ENCODE measurements around the gene MAPK11.

The MAPK11 gene

DNA sequence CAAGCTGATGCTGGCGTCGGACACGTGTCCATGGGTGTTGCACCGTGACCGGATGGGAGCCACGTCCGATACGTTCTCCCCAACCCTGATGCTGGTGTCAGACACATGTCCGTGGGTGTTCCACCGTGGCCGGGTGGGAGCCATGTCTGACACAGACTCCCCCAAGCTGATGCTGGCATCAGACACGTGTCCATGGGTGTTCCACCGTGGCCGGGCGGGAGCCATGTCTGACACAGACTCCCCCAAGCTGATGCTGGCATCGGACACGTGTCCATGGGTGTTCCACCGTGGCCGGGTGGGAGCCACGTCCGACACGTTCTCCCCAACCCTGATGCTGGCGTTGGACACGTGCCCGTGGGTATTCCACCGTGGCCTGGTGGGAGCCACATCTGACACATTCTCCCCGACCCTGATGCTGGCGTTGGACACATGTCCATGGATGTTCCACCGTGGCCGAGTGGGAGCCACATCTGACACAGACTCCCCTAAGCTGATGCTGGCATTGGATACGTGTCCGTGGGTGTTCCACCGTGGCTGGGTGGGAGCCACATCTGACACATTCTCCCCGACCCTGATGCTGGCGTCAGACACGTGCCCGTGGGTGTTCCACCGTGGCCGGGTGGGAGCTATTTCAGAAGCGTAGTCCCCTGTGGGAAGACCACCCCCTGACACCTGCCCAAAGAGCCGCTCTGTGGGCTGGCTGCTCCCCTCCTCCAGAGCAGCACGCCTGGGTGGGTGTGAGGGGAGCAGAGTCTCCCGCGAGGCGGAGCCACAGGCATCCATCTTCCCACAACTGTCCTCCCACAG is 49.4 kb downstream of the MAPK11 start:
- DNase-seq, result no peak

GRCh38 chr22:50219800-50220602 is 50.2 kb downstream of the MAPK11 start:
- no peak for DNase-seq

DNA sequence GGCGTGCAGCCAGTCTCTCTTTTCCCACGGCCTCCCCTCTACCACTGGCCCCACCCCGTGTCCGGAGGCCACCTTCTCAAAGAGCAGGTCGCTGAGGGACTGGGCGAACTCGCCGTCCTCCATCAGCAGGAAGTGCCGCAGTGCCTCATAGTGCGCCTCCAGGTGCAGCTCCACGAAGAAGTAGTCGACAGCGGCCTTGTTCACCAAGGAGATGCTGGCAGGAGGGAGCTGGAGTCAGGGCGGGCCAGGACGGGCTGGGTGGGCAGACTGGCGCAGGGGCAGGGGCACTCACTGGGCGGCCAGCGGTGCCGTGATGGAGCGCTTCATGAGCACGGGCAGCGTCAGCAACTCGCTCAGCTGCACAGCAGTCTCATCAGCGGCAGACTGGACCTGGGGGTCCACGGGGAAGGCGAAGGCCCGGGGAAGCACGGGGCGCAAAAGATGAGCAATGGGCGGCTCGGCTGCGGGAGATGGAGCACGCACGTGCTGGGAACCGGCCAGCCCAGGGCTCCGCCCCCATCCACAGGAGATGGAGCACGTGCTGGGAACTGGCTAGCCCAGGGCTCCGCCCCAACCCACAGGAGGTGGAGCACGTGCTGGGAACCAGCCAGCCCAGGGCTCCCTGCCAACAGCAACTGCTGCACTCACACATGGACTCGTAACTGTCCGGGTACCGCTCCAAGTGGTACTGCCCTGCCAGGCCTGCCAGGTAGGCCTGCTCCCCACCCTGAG is 51.0 kb downstream of the MAPK11 start:
- DNase-seq, result peak; percentile 80

DNA sequence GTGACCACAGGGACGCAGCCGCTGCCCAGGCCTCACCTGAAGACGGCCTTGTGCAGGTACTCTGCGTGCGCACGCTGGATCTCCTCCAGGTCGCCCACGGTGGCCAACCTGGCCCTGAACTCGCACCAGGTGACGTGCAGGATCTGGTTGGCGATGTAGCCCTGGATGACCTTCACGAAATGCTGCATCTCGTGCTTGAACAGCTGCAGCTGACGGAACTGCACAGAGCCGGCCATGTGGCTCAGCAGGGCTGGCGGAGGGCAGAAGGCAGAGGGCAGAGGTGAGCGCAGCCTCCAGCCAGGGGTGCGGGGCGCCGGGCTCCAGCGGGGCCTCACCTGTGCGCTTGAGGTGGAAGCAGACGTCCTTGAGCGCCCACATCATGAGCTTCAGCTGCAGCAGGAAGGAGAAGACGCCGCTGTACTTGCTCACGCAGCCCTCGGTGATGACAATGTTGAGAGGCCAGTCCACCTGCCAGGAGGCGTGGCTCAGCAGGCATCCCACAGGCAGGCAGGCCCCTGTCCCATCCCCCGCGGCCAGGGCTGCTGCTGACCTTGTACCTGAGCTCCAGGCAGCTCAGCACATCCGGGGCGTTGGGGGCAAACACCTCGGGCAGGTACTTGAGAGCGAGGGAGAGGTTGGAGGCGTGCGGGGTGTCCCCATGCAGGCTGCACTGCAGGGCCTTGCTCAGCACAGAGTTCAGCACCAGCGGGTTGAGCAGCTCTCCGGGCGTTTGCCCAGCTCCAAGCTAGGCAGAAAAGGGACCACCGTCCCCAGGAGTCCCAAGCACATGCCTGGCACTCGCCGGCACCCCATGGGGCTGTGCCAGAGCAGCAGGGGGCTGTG is 51.8 kb downstream of the MAPK11 start:
- no peak for DNase-seq

GRCh38 chr22:50217543-50218152 is 52.5 kb downstream of the MAPK11 start:
- DNase-seq, result no peak

DNA sequence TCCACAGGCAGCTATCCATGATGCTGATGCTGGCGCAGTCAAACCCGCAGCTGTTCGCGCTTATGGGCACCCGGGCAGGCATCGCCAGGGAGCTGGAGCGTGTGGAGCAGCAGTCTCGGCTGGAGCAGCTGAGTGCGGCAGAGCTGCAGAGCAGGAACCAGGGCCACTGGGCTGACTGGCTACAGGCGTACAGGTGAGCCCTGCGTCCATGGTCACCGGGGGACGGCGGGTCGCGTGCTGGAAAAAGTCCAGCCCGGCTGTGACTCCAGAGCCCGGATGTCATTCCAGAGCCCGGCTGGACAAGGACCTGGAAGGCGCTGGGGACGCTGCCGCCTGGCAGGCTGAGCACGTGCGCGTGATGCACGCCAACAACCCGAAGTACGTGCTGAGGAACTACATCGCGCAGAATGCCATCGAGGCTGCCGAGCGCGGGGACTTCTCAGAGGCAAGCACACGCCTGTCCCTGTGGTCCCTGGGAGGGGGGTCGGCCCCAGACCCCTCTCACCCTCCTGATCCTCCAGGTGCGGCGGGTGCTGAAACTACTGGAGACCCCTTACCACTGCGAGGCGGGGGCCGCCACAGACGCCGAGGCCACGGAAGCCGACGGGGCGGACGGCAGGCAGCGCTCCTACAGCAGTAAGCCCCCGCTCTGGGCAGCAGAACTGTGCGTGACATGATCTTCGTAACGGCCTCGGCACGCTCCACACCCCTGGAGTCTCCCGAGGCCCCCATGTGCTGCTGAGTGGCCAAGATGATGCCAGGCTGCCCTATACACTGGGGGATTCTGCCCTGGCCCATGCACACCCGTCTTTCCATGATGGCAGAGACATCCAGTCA is 53.3 kb downstream of the MAPK11 start:
- no peak for DNase-seq

DNA sequence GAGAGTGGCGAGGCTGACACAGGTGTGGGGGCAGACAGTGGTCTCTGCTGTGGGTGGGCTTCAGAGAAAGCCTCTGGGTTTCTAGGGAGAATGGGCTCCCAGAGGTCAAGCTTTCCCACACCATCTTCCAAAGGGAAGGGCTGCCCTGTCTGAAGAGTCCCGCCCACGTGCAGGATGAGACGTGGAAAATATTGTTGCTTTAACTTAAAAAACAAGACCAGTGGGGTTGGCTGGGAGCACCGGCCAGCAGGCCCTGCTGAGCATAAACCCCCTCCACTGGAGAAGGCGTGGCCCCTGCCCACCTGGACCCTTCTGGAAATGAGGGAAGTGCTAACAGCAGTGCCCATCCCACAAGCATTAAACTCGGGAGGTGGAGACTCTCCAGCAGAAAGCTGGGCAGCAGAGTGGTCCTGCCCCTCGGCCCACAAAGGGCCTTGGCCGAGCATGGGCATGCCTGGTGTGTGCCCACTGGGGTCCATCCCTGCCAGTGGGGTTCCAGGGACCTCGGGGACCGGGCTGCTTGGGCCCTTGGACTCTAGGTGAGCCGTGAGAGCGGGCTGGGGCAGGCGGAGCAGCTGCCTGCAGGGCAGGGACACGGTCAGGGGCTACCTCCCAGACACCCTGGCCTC is 54.0 kb downstream of the MAPK11 start:
- no peak for DNase-seq

GRCh38 chr22:50215297-50216054 is 54.7 kb downstream of the MAPK11 start:
- no peak for DNase-seq
